ENCODE results near the gene ZNF814. TPM values are rescaled to one million over a fixed set of nuclear protein-coding genes. Genes with fewer than 3 reads are reported as not detected.
"Not testable (repeated sequence)": the region's sequence is repeated elsewhere in the genome, so short reads cannot be mapped to it uniquely, and the experiment has no call there.

The ZNF814 gene
- polyA plus RNA-seq (2013, experiment 1 of 2), result 15.6 TPM
- polyA plus RNA-seq (2013, experiment 2 of 2), result 10.9 TPM

GRCh38 chr19:57888560-57889231 is at the start of gene ZNF814:
ZNF814 (minus strand) TSS chr19:57889037; CDS start chr19:57888802, 235 bp downstream.
- 0 to 1% methylated on average over 40 to 43 of the region's 43 CpGs for WGBS, 2 experiments (ENCODE audit: insufficient coverage in 2 of 2)
- peaks cover 9% of the 10 kb centered on the region for H3K9me3 ChIP-seq (ENCODE audit: control insufficient read depth, low read length)
- H3K4me3 ChIP-seq (ENCODE audit: extremely low read depth, insufficient read depth, low read length, poor library complexity, severe bottlenecking), result peak within 1 kb of the TSS; percentile 92
- H3K4me1 ChIP-seq (ENCODE audit: control insufficient read depth, insufficient read depth, low read length, poor library complexity, severe bottlenecking), result peaks cover 3% of the 10 kb centered on the region
- peaks cover 33% of the 10 kb centered on the region for H3K36me3 ChIP-seq (ENCODE audit: control insufficient read depth, insufficient read depth, low read length)
- peak within 1 kb of the TSS; percentile 86 for H3K27ac ChIP-seq (ENCODE audit: low read depth, low read length, severe bottlenecking)

GRCh38 chr19:57935731-57936130 is 46.9 kb upstream of the ZNF814 start:
- H3K9me3 ChIP-seq (ENCODE audit: control insufficient read depth, low read length), result peaks cover 39% of the 10 kb centered on the region
- no peaks in the 10 kb centered on the region for H3K4me1 ChIP-seq (ENCODE audit: control insufficient read depth, insufficient read depth, low read length, poor library complexity, severe bottlenecking)
- WGBS, 2 experiments (ENCODE audit: insufficient coverage in 2 of 2), result 94 to 95% methylated on average over 9 to 11 of the region's 12 CpGs
- H3K4me3 ChIP-seq (ENCODE audit: extremely low read depth, insufficient read depth, low read length, poor library complexity, severe bottlenecking), result no peak overlapping the region
- no peak overlapping the region for H3K27ac ChIP-seq (ENCODE audit: low read depth, low read length, severe bottlenecking)
- peaks cover 57% of the 10 kb centered on the region for H3K36me3 ChIP-seq (ENCODE audit: control insufficient read depth, insufficient read depth, low read length)

GRCh38 chr19:57934820-57935665 is 46.2 kb upstream of the ZNF814 start, which contains the start of gene ZNF418:
ZNF418 (minus strand) TSS chr19:57935402; CDS start chr19:57933822, 1,580 bp downstream.
- Histone ChIP-seq H3K36me3 (ENCODE audit: control insufficient read depth, insufficient read depth, low read length) (peaks cover 58% of the 10 kb centered on the region), H3K27ac (ENCODE audit: low read depth, low read length, severe bottlenecking) (no peak within 1 kb of the TSS), H3K4me3 (ENCODE audit: extremely low read depth, insufficient read depth, low read length, poor library complexity, severe bottlenecking) (peak within 1 kb of the TSS; percentile 86), H3K4me1 (ENCODE audit: control insufficient read depth, insufficient read depth, low read length, poor library complexity, severe bottlenecking) (no peaks in the 10 kb centered on the region), H3K9me3 (ENCODE audit: control insufficient read depth, low read length) (peaks cover 45% of the 10 kb centered on the region)
- WGBS, 2 experiments (ENCODE audit: insufficient coverage in 2 of 2), result 2 to 3% methylated on average over 33 to 54 of the region's 54 CpGs

- Histone ChIP-seq H3K27ac (ENCODE audit: low read depth, low read length, severe bottlenecking) (no peak overlapping the region), H3K4me1 (ENCODE audit: control insufficient read depth, insufficient read depth, low read length, poor library complexity, severe bottlenecking) (no peaks in the 10 kb centered on the region), H3K9me3 (ENCODE audit: control insufficient read depth, low read length) (peaks cover 76% of the 10 kb centered on the region), H3K36me3 (ENCODE audit: control insufficient read depth, insufficient read depth, low read length) (peaks cover 94% of the 10 kb centered on the region), H3K4me3 (ENCODE audit: extremely low read depth, insufficient read depth, low read length, poor library complexity, severe bottlenecking) (no peak overlapping the region)
- WGBS, 2 experiments (ENCODE audit: insufficient coverage in 2 of 2), result 98 to 100% methylated on average over 4 of the region's 4 CpGs
These were observed 38.8 kb upstream of the ZNF814 start for GRCh38 chr19:57927587-57927986.

- WGBS, 2 experiments (ENCODE audit: insufficient coverage in 2 of 2), result 0 to 3% methylated on average over 16 to 36 of the region's 51 CpGs
- Histone ChIP-seq H3K4me3 (ENCODE audit: extremely low read depth, insufficient read depth, low read length, poor library complexity, severe bottlenecking) (peak within 1 kb of the TSS; percentile 77), H3K36me3 (ENCODE audit: control insufficient read depth, insufficient read depth, low read length) (peaks cover 52% of the 10 kb centered on the region), H3K27ac (ENCODE audit: low read depth, low read length, severe bottlenecking) (peak within 1 kb of the TSS; percentile 57)
- not testable (repeated sequence) for H3K4me1 ChIP-seq (ENCODE audit: control insufficient read depth, insufficient read depth, low read length, poor library complexity, severe bottlenecking); H3K9me3 ChIP-seq (ENCODE audit: control insufficient read depth, low read length)
These were observed 27.5 kb upstream of the ZNF814 start, which contains the start of gene ZNF417 for GRCh38 chr19:57916168-57916995. ZNF417 (minus strand) TSS chr19:57916592; CDS start chr19:57916411, 181 bp downstream.

- Histone ChIP-seq H3K4me3 (ENCODE audit: extremely low read depth, insufficient read depth, low read length, poor library complexity, severe bottlenecking) (no peak overlapping the region), H3K4me1 (ENCODE audit: control insufficient read depth, insufficient read depth, low read length, poor library complexity, severe bottlenecking) (peaks cover 6% of the 10 kb centered on the region), H3K27ac (ENCODE audit: low read depth, low read length, severe bottlenecking) (no peak overlapping the region), H3K36me3 (ENCODE audit: control insufficient read depth, insufficient read depth, low read length) (peaks cover 49% of the 10 kb centered on the region), H3K9me3 (ENCODE audit: control insufficient read depth, low read length) (no peaks in the 10 kb centered on the region)
- WGBS, 2 experiments (ENCODE audit: insufficient coverage in 2 of 2), result 83 to 97% methylated on average over 2 to 3 of the region's 3 CpGs
These were observed 25.7 kb upstream of the ZNF814 start for GRCh38 chr19:57914531-57914930.

- Histone ChIP-seq H3K4me3 (ENCODE audit: extremely low read depth, insufficient read depth, low read length, poor library complexity, severe bottlenecking) (no peak overlapping the region), H3K27ac (ENCODE audit: low read depth, low read length, severe bottlenecking) (no peak overlapping the region), H3K9me3 (ENCODE audit: control insufficient read depth, low read length) (peaks cover 3% of the 10 kb centered on the region), H3K36me3 (ENCODE audit: control insufficient read depth, insufficient read depth, low read length) (peaks cover 67% of the 10 kb centered on the region), H3K4me1 (ENCODE audit: control insufficient read depth, insufficient read depth, low read length, poor library complexity, severe bottlenecking) (no peaks in the 10 kb centered on the region)
- WGBS, 2 experiments (ENCODE audit: insufficient coverage in 2 of 2), result 96 to 100% methylated on average over 3 of the region's 3 CpGs
These were observed 18.6 kb upstream of the ZNF814 start for GRCh38 chr19:57907394-57907793.

- 88 to 93% methylated on average over 1 to 3 of the region's 6 CpGs for WGBS, 2 experiments (ENCODE audit: insufficient coverage in 2 of 2)
- Histone ChIP-seq H3K4me3 (ENCODE audit: extremely low read depth, insufficient read depth, low read length, poor library complexity, severe bottlenecking) (no peak overlapping the region), H3K4me1 (ENCODE audit: control insufficient read depth, insufficient read depth, low read length, poor library complexity, severe bottlenecking) (no peaks in the 10 kb centered on the region), H3K9me3 (ENCODE audit: control insufficient read depth, low read length) (peaks cover 3% of the 10 kb centered on the region), H3K36me3 (ENCODE audit: control insufficient read depth, insufficient read depth, low read length) (peaks cover 46% of the 10 kb centered on the region), H3K27ac (ENCODE audit: low read depth, low read length, severe bottlenecking) (no peak overlapping the region)
These were observed 16.4 kb upstream of the ZNF814 start for GRCh38 chr19:57905258-57905657.

GRCh38 chr19:57903618-57904184 is 14.9 kb upstream of the ZNF814 start:
- 86 to 92% methylated on average over 6 to 7 of the region's 7 CpGs for WGBS, 2 experiments (ENCODE audit: insufficient coverage in 2 of 2)
- peaks cover 3% of the 10 kb centered on the region for H3K9me3 ChIP-seq (ENCODE audit: control insufficient read depth, low read length)
- no peak overlapping the region for H3K27ac ChIP-seq (ENCODE audit: low read depth, low read length, severe bottlenecking)
- peaks cover 38% of the 10 kb centered on the region for H3K36me3 ChIP-seq (ENCODE audit: control insufficient read depth, insufficient read depth, low read length)
- H3K4me1 ChIP-seq (ENCODE audit: control insufficient read depth, insufficient read depth, low read length, poor library complexity, severe bottlenecking), result no peaks in the 10 kb centered on the region
- H3K4me3 ChIP-seq (ENCODE audit: extremely low read depth, insufficient read depth, low read length, poor library complexity, severe bottlenecking), result no peak overlapping the region

- WGBS, 2 experiments (ENCODE audit: insufficient coverage in 2 of 2), result 95 to 97% methylated on average over 2 to 5 of the region's 5 CpGs
These were observed 11.5 kb upstream of the ZNF814 start for GRCh38 chr19:57900311-57900710.

More at GRCh38 chr19:57900311-57900710, 11.5 kb upstream of the ZNF814 start:
- Histone ChIP-seq H3K4me3 (ENCODE audit: extremely low read depth, insufficient read depth, low read length, poor library complexity, severe bottlenecking) (no peak overlapping the region), H3K36me3 (ENCODE audit: control insufficient read depth, insufficient read depth, low read length) (peaks cover 10% of the 10 kb centered on the region), H3K27ac (ENCODE audit: low read depth, low read length, severe bottlenecking) (no peak overlapping the region), H3K9me3 (ENCODE audit: control insufficient read depth, low read length) (peaks cover 3% of the 10 kb centered on the region), H3K4me1 (ENCODE audit: control insufficient read depth, insufficient read depth, low read length, poor library complexity, severe bottlenecking) (no peaks in the 10 kb centered on the region)

Measured in mesodermal cell (in vitro differentiated cells).